ENCODE measurements around the gene CDH8. TPM values are rescaled to one million over a fixed set of nuclear protein-coding genes. Genes with fewer than 3 reads are reported as not detected.

CDH8 gene
- polyA plus RNA-seq, 1 of the 3 experiments (the other 2 are of a cell fraction), result 0.05 TPM

GRCh38 chr16:61831351-61831917, 204.8 kb downstream of the CDH8 start:
- Histone ChIP-seq H3K9me2 (no peaks in the 10 kb centered on the region), H3K9ac (no peak overlapping the region), H3K36me3 (replicated peaks in 1 of 2; ENCODE audit: control insufficient read depth in 1 of 2, insufficient read depth in 2 of 2, low read length in 1 of 2) (no peaks in the 10 kb centered on the region), H3K79me2 (ENCODE audit: insufficient read depth) (no peaks in the 10 kb centered on the region), H3F3A (replicated peaks; ENCODE audit: insufficient read depth) (no peaks in the 10 kb centered on the region), H3K4me1 (ENCODE audit: control insufficient read depth in 1 of 2, insufficient read depth in 2 of 2, low read depth in 1 of 2, low read length in 1 of 2) (no peaks in the 10 kb centered on the region; a peak in 1 of 4 replicates), H3K27me3 (ENCODE audit: insufficient read depth) (no peaks in the 10 kb centered on the region), H3K27ac (ENCODE audit: low read depth in 2 of 2, low read length in 1 of 2) (no peak overlapping the region), H4K20me1 (ENCODE audit: insufficient read depth) (no peaks in the 10 kb centered on the region), H3K4me2 (no peak overlapping the region), H3K9me3 (no peaks in the 10 kb centered on the region), H3K4me3 (ENCODE audit: low read depth in 2 of 2, low read length in 1 of 2) (no peak overlapping the region), H2AFZ (ENCODE audit: low read depth) (no peak overlapping the region)
- TF ChIP-seq MAX (IDR thresholded peaks at IDR 0.05; ENCODE audit: low read depth) (no peak), ELF1 (IDR thresholded peaks at IDR 0.05) (no peak), IRF3 (IDR thresholded peaks at IDR 0.05; ENCODE audit: low read depth, low read length) (no peak), FOXM1 (IDR thresholded peaks at IDR 0.05; ENCODE audit: low read depth) (no peak), RCOR1 (IDR thresholded peaks at IDR 0.05; ENCODE audit: low read length) (no peak), SIN3A (IDR thresholded peaks at IDR 0.05; ENCODE audit: borderline replicate concordance, low read depth, low read length) (no peak), FOSL2 (IDR thresholded peaks at IDR 0.05; ENCODE audit: borderline replicate concordance, low read depth) (no peak)
- ChIA-PET POLR2A (no interaction called here), CTCF (interaction anchor here (2.0 kb wide), 1 partner anchor 8 kb away, joined by 4 read pairs; no protein-coding TSS in a partner anchor)
- WGBS (ENCODE audit: low lambda C conversion rate), result 35% methylated on average over 5 of the region's 5 CpGs
- no peak for DNase-seq

- Histone ChIP-seq H3K9ac (no peak overlapping the region), H2AFZ (ENCODE audit: low read depth) (no peak overlapping the region), H3K4me1 (ENCODE audit: control insufficient read depth in 1 of 2, insufficient read depth in 2 of 2, low read depth in 1 of 2, low read length in 1 of 2) (no peaks in the 10 kb centered on the region; a peak in 1 of 4 replicates), H3K4me2 (no peak overlapping the region), H3K4me3 (ENCODE audit: low read depth in 2 of 2, low read length in 1 of 2) (no peak overlapping the region), H3K9me2 (no peaks in the 10 kb centered on the region), H3K27me3 (ENCODE audit: insufficient read depth) (no peaks in the 10 kb centered on the region), H3K9me3 (no peaks in the 10 kb centered on the region), H4K20me1 (ENCODE audit: insufficient read depth) (no peaks in the 10 kb centered on the region), H3K27ac (ENCODE audit: low read depth in 2 of 2, low read length in 1 of 2) (no peak overlapping the region), H3K36me3 (replicated peaks in 1 of 2; ENCODE audit: control insufficient read depth in 1 of 2, insufficient read depth in 2 of 2, low read length in 1 of 2) (no peaks in the 10 kb centered on the region), H3F3A (replicated peaks; ENCODE audit: insufficient read depth) (no peaks in the 10 kb centered on the region), H3K79me2 (ENCODE audit: insufficient read depth) (no peaks in the 10 kb centered on the region)
- TF ChIP-seq SMC3 (IDR thresholded peaks at IDR 0.05; ENCODE audit: low read depth, low read length) (no peak), RCOR1 (IDR thresholded peaks at IDR 0.05; ENCODE audit: low read length) (no peak), YY1 (IDR thresholded peaks at IDR 0.05; ENCODE audit: low read depth) (no peak), ELF1 (IDR thresholded peaks at IDR 0.05) (no peak), RXRA (IDR thresholded peaks at IDR 0.05; ENCODE audit: borderline replicate concordance, low read depth) (no peak), CHD2 (IDR thresholded peaks at IDR 0.05; ENCODE audit: low read length, partially characterized antibody) (no peak), MEF2A (IDR thresholded peaks at IDR 0.05; ENCODE audit: borderline replicate concordance, low read depth) (no peak), RAD21 (IDR thresholded peaks at IDR 0.05; ENCODE audit: low read length) (no peak), MAX (IDR thresholded peaks at IDR 0.05; ENCODE audit: low read depth) (no peak), TEAD4 (IDR thresholded peaks at IDR 0.05; ENCODE audit: borderline replicate concordance, insufficient read depth) (no peak), USF1 (IDR thresholded peaks at IDR 0.05; ENCODE audit: borderline replicate concordance, low read depth) (no peak), FOSL2 (IDR thresholded peaks at IDR 0.05; ENCODE audit: borderline replicate concordance, low read depth) (no peak), GABPA (IDR thresholded peaks at IDR 0.05; ENCODE audit: low read depth) (no peak), EP300 (IDR thresholded peaks at IDR 0.05; ENCODE audit: borderline replicate concordance in 1 of 2, low read depth in 1 of 2, low read length in 1 of 2) (no peak), ZBTB33 (IDR thresholded peaks at IDR 0.05; ENCODE audit: borderline replicate concordance, low read depth) (no peak), POLR2AphosphoS5 (IDR thresholded peaks at IDR 0.05; ENCODE audit: low read depth, low read length) (no peak), FOXM1 (IDR thresholded peaks at IDR 0.05; ENCODE audit: low read depth) (no peak), TAF1 (IDR thresholded peaks at IDR 0.05; ENCODE audit: borderline replicate concordance, low read depth, low read length) (no peak), GATA2 (CRISPR knock-in tag; IDR thresholded peaks at IDR 0.05) (no peak)
- DNase-seq, result no peak
- CTCF ChIA-PET, result no interaction called here
- POLR2A ChIA-PET, result no interaction called here
- 2% methylated on average over 2 of the region's 2 CpGs for WGBS (ENCODE audit: low lambda C conversion rate)
Observed at GRCh38 chr16:61829631-61830030, 206.6 kb downstream of the CDH8 start.

All from SK-N-SH (cell line).